NCI-H69 (cell line): Measurements from ENCODE around the gene PCDHB5.
"Not testable (repeated sequence)": the region's sequence is repeated elsewhere in the genome, so short reads cannot be mapped to it uniquely, and the experiment has no call there.

Experiments used
- DNase-seq: peaks from one replicate; lab custom pipeline; 2025; lab: John Stamatoyannopoulos, UW

Gene PCDHB5

DNA sequence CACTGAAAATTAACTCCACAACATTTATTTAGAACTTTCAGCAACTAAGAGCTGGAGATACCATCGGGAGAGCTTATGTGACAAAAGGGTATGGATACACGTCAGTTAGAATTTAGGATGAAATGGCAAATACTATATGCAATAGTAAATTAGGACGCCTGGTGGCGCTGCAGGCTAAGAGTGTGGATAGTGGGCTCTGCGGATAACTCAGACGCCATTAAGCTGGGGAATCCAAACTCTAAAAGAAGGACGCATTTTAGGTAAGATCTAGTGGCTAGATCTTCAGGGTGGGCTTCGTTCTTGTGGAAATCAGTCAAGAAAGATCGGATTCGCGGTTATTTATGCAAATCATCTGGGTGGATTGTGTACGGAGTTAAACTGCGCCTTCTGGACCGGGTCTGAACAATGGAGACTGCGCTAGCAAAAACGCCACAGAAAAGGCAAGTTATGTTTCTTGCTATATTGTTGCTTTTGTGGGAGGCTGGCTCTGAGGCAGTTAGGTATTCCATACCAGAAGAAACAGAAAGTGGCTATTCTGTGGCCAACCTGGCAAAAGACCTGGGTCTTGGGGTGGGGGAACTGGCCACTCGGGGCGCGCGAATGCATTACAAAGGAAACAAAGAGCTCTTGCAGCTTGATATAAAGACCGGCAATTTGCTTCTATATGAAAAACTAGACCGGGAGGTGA, at the start of gene PCDHB5:
TSS of gene PCDHB5 (plus strand) at position 177 of the 688 bp plus-strand sequence. CDS start at position 406, 229 bp downstream.
- DNase-seq: peak; percentile 14

DNA sequence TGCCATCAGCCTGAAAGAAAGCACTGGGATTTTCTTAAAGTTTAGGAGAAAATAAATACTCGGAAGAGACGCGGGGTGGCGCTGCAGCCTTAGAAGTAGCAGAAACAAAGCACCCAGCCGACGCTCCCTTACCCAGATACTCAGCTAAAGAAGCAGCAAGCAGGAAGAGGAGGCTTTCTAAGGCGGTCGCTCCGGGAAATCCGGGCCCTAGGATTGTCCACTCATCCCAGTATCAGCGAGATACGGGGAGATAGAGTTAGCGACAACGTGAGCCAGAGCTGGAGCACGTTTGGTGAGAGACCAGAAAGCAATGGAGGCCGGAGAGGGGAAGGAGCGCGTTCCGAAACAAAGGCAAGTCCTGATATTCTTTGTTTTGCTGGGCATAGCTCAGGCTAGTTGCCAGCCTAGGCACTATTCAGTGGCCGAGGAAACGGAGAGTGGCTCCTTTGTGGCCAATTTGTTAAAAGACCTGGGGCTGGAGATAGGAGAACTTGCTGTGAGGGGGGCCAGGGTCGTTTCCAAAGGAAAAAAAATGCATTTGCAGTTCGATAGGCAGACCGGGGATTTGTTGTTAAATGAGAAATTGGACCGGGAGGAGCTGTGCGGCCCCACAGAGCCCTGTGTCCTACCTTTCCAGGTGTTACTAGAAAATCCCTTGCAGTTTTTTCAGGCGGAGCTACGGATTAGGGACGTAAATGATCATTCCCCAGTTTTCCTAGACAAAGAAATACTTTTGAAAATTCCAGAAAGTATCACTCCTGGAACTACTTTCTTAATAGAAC, 40.3 kb upstream of the PCDHB5 start, which contains the start of gene PCDHB2:
TSS of gene PCDHB2 (plus strand) at position 135 of the 782 bp plus-strand sequence. CDS start at position 311, 176 bp downstream.
- peak; percentile 79 for DNase-seq

DNA sequence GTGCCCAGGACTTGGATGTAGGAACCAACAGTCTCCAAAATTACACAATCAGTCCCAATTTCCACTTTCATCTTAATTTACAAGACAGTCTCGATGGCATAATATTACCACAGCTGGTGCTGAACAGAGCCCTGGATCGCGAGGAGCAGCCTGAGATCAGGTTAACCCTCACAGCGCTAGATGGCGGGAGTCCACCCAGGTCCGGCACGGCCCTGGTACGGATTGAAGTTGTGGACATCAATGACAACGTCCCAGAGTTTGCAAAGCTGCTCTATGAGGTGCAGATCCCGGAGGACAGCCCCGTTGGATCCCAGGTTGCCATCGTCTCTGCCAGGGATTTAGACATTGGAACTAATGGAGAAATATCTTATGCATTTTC, 39.8 kb upstream of the PCDHB5 start:
- no peak for DNase-seq

DNA sequence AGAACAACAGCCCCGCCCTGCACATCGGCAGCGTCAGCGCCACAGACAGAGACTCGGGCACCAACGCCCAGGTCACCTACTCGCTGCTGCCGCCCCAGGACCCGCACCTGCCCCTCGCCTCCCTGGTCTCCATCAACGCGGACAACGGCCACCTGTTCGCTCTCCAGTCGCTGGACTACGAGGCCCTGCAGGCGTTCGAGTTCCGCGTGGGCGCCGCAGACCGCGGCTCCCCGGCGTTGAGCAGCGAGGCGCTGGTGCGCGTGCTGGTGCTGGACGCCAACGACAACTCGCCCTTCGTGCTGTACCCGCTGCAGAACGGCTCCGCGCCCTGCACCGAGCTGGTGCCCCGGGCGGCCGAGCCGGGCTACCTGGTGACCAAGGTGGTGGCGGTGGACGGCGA, 38.8 kb upstream of the PCDHB5 start:
- DNase-seq: not testable (repeated sequence)

DNA sequence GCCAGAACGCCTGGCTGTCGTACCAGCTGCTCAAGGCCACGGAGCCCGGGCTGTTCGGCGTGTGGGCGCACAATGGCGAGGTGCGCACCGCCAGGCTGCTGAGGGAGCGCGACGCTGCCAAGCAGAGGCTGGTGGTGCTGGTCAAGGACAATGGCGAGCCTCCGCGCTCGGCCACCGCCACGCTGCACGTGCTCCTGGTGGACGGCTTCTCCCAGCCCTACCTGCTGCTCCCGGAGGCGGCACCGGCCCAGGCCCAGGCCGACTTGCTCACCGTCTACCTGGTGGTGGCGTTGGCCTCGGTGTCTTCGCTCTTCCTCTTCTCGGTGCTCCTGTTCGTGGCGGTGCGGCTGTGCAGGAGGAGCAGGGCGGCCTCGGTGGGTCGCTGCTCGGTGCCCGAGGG, 38.4 kb upstream of the PCDHB5 start:
- DNase-seq: not testable (repeated sequence)

DNA sequence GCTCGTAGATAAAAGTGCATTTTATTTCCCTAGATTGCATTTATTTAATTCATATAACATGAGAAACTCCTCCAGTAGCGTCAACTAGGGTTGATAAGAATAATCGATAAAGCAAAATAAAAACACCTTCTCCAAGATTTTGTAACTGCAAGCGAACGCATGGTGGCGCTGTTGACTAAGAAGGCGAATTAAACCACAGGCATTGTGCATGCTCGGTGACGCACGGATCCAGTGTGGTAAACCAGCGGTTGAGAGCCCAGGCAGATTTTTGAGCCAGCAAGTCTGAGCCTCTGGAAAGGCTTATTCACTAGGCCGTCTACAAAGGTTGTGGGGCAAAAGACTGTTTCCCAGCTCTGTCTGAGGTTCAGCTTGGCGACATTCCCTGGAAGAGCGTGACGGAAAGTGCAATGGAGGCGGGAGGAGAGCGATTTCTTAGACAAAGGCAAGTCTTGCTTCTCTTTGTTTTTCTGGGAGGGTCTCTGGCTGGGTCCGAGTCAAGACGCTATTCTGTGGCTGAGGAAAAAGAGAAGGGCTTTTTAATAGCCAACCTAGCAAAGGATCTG, 34.7 kb upstream of the PCDHB5 start, which contains the start of gene PCDHB3:
TSS of gene PCDHB3 (plus strand) at position 231 of the 563 bp plus-strand sequence. CDS start at position 408, 177 bp downstream.
- DNase-seq: peak; percentile 81

DNA sequence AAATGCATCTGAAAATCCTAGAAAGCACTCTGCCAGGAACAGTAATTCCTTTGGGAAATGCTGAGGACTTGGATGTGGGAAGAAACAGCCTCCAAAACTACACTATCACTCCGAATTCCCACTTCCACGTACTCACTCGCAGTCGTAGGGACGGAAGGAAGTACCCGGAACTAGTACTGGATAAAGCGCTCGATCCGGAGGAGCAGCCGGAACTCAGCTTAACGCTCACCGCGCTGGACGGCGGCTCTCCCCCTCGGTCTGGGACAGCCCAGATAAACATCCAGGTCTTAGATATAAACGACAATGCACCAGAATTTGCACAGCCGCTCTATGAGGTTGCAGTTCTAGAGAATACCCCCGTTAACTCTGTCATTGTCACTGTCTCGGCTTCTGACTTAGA, 33.9 kb upstream of the PCDHB5 start:
- DNase-seq: no peak

DNA sequence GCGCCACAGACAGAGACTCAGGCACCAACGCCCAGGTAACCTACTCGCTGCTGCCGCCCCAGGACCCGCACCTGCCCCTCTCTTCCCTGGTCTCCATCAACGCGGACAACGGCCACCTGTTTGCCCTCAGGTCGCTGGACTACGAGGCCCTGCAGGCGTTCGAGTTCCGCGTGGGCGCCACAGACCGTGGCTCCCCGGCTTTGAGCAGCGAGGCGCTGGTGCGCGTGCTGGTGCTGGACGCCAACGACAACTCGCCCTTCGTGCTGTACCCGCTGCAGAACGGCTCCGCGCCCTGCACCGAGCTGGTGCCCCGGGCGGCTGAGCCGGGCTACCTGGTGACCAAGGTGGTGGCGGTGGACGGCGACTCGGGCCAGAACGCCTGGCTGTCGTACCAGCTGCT, 32.9 kb upstream of the PCDHB5 start:
- DNase-seq: not testable (repeated sequence)

DNA sequence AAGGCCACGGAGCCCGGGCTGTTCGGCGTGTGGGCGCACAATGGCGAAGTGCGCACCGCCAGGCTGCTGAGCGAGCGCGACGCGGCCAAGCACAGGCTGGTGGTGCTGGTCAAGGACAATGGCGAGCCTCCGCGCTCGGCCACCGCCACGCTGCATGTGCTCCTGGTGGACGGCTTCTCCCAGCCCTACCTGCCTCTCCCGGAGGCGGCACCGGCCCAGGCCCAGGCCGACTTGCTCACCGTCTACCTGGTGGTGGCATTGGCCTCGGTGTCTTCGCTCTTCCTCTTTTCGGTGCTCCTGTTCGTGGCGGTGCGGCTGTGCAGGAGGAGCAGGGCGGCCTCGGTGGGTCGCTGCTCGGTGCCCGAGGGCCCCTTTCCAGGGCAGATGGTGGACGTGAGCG, 32.5 kb upstream of the PCDHB5 start:
- not testable (repeated sequence) for DNase-seq

DNA sequence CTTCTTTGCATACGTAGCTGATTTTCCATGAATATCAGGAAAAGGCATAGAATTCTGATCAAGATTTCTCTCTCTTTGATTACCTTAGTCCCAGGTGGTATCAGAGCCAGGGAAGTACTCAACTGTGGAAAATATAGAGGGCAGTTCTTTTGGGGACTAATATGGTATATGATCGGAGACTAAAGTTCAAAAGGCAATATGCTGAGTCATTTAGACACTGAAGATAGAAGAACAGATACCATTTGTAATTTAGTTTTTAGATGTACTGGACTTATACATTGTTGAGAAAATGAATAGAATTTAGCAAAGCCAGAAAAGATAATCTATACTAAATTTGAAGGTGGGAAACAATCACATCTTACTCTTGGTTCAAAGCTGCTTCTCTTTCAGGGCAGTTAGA, 29.7 kb upstream of the PCDHB5 start:
- no peak for DNase-seq

DNA sequence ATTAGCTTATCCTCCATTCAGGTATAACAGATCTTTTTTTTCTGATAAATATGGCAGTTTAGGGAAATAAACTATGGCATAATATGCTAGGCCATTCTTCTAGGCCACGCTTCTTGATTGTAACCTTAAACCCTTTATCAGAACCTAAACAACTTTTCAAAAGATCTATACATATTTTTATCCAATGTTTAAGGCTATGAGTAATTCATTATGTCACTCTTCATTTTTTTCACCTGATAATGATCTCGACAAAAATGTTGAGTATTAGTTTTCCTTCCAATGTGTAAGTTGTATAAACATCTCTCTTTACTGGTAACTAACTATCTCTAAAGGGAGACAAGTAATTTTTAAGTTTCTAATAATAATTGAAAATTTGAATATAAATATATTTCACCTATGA, 15.8 kb upstream of the PCDHB5 start:
- DNase-seq: no peak

DNA sequence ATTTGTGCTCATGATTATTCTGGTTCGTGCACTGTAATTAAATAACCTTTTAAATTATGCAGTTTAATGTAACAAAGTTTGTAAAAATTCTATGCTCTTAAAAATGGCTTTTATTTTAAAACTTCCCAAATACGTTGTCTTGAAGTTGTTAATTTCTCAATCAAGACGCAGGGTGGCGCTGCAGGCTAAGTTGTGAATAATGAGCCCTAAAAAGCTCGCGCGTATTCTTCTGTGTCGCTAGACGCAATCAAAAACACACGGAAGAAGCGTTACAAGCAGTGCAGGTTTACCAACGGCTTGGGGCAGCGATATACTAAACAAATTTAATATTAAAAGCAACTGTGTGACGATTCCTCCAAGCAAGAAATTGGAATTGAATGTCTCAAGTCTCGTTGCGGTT, 13.4 kb upstream of the PCDHB5 start, which contains the start of gene PCDHB4:
TSS of gene PCDHB4 (plus strand) at position 256 of the 400 bp plus-strand sequence. CDS start 181 bp downstream, outside the sequence.
- DNase-seq: peak; percentile 65

DNA sequence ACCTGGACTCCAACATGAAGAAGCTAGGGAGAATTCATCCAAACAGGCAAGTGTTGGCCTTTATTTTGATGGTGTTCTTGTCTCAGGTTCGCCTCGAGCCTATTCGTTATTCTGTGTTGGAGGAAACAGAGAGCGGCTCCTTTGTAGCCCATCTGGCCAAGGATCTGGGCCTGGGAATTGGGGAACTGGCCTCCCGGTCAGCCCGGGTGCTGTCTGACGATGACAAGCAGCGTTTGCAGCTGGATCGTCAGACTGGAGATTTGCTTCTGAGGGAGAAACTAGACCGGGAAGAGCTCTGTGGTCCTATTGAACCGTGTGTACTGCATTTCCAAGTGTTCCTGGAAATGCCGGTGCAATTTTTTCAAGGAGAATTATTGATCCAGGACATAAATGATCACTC, 13.0 kb upstream of the PCDHB5 start:
- DNase-seq: no peak

DNA sequence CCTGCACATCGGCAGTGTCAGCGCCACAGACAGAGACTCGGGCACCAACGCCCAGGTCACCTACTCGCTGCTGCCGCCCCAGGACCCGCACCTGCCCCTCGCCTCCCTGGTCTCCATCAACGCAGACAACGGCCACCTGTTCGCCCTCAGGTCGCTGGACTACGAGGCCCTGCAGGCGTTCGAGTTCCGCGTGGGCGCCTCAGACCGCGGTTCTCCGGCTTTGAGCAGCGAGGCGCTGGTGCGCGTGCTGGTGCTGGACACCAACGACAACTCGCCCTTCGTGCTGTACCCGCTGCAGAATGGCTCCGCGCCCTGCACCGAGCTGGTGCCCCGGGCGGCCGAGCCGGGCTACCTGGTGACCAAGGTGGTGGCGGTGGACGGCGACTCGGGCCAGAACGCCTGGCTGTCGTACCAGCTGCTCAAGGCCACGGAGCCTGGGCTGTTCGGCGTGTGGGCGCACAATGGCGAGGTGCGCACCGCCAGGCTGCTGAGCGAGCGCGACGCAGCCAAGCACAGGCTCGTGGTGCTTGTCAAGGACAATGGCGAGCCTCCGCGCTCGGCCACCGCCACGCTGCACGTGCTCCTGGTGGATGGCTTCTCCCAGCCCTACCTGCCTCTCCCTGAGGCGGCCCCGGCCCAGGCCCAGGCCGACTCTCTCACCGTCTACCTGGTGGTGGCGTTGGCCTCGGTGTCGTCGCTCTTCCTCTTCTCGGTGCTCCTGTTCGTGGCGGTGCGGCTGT, 11.4 kb upstream of the PCDHB5 start:
- DNase-seq: not testable (repeated sequence)

DNA sequence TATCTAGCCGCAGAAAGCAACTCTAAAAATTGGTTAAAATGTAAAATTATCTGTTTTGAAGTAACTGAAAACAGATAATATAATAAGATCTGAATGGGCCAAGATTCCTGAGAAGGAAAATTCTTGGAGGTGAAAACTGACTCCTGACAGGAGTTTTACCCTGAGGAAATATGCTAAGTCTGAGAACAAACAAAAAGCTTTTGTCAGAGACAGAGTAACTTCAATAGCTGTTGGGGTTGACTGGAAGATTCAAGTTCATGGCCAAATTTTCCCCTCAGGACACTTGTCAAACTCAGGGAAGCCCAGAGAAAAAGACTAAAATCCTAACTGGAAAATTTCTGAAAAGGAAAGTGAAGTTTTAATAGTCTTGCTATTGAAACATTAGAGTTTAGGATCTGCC, 7.7 kb upstream of the PCDHB5 start:
- DNase-seq: no peak

DNA sequence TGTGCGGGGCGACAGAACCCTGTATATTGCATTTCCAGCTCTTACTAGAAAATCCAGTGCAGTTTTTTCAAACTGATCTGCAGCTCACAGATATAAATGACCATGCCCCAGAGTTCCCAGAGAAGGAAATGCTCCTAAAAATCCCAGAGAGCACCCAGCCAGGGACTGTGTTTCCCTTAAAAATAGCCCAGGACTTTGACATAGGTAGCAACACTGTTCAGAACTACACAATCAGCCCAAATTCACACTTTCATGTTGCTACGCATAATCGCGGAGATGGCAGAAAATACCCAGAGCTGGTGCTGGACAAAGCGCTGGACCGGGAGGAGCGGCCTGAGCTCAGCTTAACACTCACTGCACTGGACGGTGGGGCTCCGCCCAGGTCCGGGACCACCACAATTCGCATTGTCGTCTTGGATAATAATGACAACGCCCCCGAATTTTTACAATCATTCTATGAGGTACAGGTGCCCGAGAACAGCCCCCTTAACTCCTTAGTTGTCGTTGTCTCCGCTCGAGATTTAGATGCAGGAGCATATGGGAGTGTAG, 786 bp downstream of the PCDHB5 start:
- DNase-seq: no peak

DNA sequence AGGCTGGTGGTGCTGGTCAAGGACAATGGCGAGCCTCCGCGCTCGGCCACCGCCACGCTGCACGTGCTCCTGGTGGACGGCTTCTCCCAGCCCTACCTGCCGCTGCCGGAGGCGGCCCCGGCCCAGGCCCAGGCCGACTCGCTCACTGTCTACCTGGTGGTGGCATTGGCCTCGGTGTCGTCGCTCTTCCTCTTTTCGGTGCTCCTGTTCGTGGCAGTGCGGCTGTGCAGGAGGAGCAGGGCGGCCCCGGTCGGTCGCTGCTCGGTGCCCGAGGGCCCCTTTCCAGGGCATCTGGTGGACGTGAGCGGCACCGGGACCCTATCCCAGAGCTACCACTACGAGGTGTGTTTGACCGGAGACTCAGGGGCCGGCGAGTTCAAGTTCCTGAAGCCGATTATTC, 2.3 kb downstream of the PCDHB5 start:
- DNase-seq: not testable (repeated sequence)

DNA sequence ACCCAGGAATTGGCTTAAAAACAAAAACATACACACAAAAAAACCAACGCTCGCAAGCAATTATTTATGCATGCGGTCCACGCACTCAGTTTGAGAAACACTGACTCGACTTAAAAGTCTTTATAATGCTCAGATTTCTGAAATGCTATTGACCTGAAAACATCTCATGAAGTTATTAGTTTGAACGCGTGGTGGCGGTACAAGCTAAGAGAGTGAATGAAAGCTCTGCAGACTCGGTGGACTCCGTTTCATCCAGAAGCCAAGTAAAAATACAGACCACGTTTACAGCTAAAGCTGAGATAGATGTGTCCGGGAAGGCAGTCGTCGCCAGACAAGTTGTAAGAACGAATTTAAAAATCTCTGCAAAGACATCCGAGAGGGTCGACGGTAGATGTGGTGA, 14.8 kb downstream of the PCDHB5 start, which contains the start of gene PCDHB6:
TSS of gene PCDHB6 (plus strand) at position 246 of the 400 bp plus-strand sequence. CDS start 201 bp downstream, outside the sequence.
- DNase-seq: peak; percentile 29

DNA sequence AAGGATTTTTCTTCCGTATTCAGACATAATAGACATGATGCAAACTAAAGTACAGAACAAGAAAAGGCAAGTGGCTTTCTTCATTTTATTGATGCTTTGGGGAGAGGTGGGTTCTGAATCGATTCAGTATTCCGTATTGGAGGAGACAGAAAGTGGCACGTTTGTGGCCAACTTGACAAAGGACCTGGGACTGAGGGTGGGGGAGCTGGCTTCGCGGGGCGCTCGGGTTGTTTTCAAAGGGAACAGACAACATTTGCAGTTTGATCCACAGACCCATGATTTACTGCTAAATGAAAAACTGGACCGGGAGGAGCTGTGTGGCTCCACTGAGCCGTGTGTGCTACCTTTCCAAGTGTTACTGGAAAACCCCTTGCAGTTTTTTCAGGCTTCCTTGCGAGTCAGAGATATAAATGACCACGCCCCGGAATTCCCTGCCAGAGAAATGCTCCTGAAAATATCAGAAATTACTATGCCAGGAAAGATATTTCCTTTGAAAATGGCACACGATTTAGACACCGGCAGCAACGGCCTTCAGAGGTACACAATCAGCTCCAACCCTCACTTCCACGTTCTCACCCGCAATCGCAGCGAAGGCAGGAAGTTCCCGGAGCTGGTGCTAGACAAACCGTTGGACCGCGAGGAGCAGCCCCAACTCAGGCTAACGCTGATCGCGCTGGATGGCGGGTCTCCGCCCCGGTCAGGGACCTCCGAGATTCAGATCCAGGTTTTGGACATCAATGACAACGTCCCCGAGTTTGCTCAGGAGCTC, 15.4 kb downstream of the PCDHB5 start:
- DNase-seq: no peak

DNA sequence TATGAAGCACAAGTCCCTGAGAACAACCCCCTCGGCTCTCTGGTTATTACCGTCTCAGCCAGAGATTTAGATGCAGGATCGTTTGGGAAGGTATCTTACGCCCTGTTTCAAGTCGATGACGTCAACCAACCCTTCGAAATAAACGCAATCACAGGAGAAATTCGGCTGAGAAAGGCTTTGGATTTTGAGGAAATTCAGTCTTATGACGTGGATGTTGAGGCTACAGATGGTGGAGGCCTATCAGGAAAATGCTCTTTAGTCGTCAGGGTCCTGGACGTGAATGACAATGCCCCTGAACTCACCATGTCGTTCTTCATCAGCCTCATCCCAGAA, 16.0 kb downstream of the PCDHB5 start:
- no peak for DNase-seq

DNA sequence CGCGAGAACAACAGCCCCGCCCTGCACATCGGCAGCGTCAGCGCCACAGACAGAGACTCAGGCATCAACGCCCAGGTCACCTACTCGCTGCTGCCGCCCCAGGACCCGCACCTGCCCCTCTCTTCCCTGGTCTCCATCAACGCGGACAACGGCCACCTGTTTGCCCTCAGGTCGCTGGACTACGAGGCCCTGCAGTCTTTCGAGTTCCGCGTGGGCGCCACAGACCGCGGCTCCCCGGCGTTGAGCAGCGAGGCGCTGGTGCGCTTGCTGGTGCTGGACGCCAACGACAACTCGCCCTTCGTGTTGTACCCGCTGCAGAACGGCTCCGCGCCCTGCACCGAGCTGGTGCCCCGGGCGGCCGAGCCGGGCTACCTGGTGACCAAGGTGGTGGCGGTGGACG, 16.6 kb downstream of the PCDHB5 start:
- DNase-seq: not testable (repeated sequence)
